GM12864 (cell line): Measurements from ENCODE around the gene LRRC3.

Experiments used
- DNase-seq: peaks from one replicate; pipeline ENCODE4 v3.0.0-alpha.2; 2011; ENCODE audit warnings: low read depth
- H3K4me3 ChIP-seq: 2 replicates; pipeline ENCODE4 v1.5.1; 2011; ENCODE audit warnings: mild to moderate bottlenecking, low read depth, low read length, control low read depth
- CTCF ChIP-seq: IDR thresholded peaks from 2 replicates; pipeline ENCODE4 v1.5.1; 2011; ENCODE audit warnings: low read depth, mild to moderate bottlenecking, moderate library complexity, low read length, control low read depth, inconsistent platforms; ENCODE audit errors: missing control alignments

The LRRC3 gene

GRCh38 chr21:44448651-44449131 lies 6.6 kb upstream of the LRRC3 start:
- no peak for TF ChIP-seq CTCF

GRCh38 chr21:44449473-44450363 lies 5.6 kb upstream of the LRRC3 start:
- no peak for DNase-seq
- H3K4me3 ChIP-seq: no peak overlapping the region
- no peak for TF ChIP-seq CTCF

More at GRCh38 chr21:44448651-44449131, 6.6 kb upstream of the LRRC3 start:
- no peak for DNase-seq
- no peak overlapping the region for H3K4me3 ChIP-seq

GRCh38 chr21:44450402-44450801 lies 4.9 kb upstream of the LRRC3 start:
- no peak for TF ChIP-seq CTCF
- DNase-seq: no peak
- no peak overlapping the region for H3K4me3 ChIP-seq

- no peak for DNase-seq
- no peak overlapping the region for H3K4me3 ChIP-seq
- TF ChIP-seq CTCF: no peak
Observed at GRCh38 chr21:44450999-44451398, 4.3 kb upstream of the LRRC3 start.

- no peak for DNase-seq
- H3K4me3 ChIP-seq: no peak overlapping the region
- no peak for TF ChIP-seq CTCF
Observed at GRCh38 chr21:44453120-44453519, 2.2 kb upstream of the LRRC3 start.

- no peak for DNase-seq
- TF ChIP-seq CTCF: no peak
- no peak overlapping the region for H3K4me3 ChIP-seq
Observed at GRCh38 chr21:44454058-44454457, 1.3 kb upstream of the LRRC3 start.
